Kidney glomerular epithelial cell (primary cell): ENCODE measurements around the gene NPAS2.
A peak's percentile ranks its signal among the peaks of the same experiment; 100 is the strongest.

Experiments used
- DNase-seq: peaks from one replicate; lab custom pipeline; 2025; lab: John Stamatoyannopoulos, UW

Gene NPAS2

GRCh38 chr2:100940240-100940639 lies 120.3 kb downstream of the NPAS2 start:
- no peak for DNase-seq

- no peak for DNase-seq
These were observed 121.1 kb downstream of the NPAS2 start for GRCh38 chr2:100940766-100941645.

- no peak for DNase-seq
These were observed 121.8 kb downstream of the NPAS2 start for GRCh38 chr2:100941646-100942240.

GRCh38 chr2:100944617-100945432 lies 124.9 kb downstream of the NPAS2 start:
- DNase-seq = no peak

GRCh38 chr2:100945433-100945740 lies 125.4 kb downstream of the NPAS2 start:
- DNase-seq = no peak

GRCh38 chr2:100945930-100946607 lies 126.1 kb downstream of the NPAS2 start:
- DNase-seq = no peak

GRCh38 chr2:100948942-100949811 lies 129.2 kb downstream of the NPAS2 start:
- DNase-seq = no peak

GRCh38 chr2:100952512-100952911 lies 132.6 kb downstream of the NPAS2 start:
- DNase-seq = no peak

- no peak for DNase-seq
These were observed 133.6 kb downstream of the NPAS2 start for GRCh38 chr2:100953406-100954043.

GRCh38 chr2:100954044-100954420 lies 134.1 kb downstream of the NPAS2 start:
- DNase-seq = no peak

- DNase-seq = no peak
These were observed 135.3 kb downstream of the NPAS2 start for GRCh38 chr2:100955226-100955625.

GRCh38 chr2:100956081-100956480 lies 136.1 kb downstream of the NPAS2 start:
- no peak for DNase-seq

GRCh38 chr2:100957996-100958653 lies 138.2 kb downstream of the NPAS2 start:
- DNase-seq = peak; percentile 13

GRCh38 chr2:100959225-100959880 lies 139.4 kb downstream of the NPAS2 start:
- peak; percentile 51 for DNase-seq

GRCh38 chr2:100960688-100961087 lies 140.7 kb downstream of the NPAS2 start:
- DNase-seq = no peak

GRCh38 chr2:100962366-100963025 lies 142.6 kb downstream of the NPAS2 start:
- DNase-seq = no peak

- DNase-seq = no peak
These were observed 143.1 kb downstream of the NPAS2 start for GRCh38 chr2:100963026-100963375.

- DNase-seq = no peak
These were observed 144.3 kb downstream of the NPAS2 start for GRCh38 chr2:100964222-100964621.

GRCh38 chr2:100964681-100965169 lies 144.8 kb downstream of the NPAS2 start:
- no peak for DNase-seq
